NCI-H1417 (cell line): ENCODE data around the gene LAMTOR5.
"Not testable (repeated sequence)": the region's sequence is repeated elsewhere in the genome, so short reads cannot be mapped to it uniquely, and the experiment has no call there.

Experiments used
- DNase-seq, 3 experiments: peaks; one replicate each; lab custom pipeline; 2025; lab: John Stamatoyannopoulos, UW

The LAMTOR5 gene

GRCh38 chr1:110407260-110408210, at the start of gene LAMTOR5:
Gene LAMTOR5 (minus strand): TSS chr1:110407694. CDS start chr1:110407620, 74 bp downstream.
- DNase-seq, result peak; percentile 90 to 96 (median 91)

GRCh38 chr1:110457206-110457605, 49.7 kb upstream of the LAMTOR5 start:
- DNase-seq, result no peak

GRCh38 chr1:110455151-110455550, 47.7 kb upstream of the LAMTOR5 start:
- no peak for DNase-seq

DNA sequence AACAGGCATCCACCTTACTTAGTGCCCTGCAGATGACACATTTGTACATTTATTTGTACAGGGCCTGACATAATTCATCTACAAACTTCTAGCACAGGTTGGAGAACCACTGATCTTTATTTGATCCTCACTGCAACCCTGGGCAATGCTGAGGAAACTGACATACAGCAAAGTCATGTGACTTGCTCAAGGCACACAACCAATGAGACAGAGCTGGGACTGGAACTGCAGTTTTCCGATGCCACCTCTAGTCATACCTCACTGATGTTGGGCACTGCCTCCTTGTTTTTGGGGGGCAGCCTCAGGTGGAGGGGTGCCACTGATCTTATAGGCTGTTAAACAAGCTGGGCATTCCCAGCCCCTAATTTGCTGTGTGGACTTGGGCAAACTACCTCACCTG, 46.8 kb upstream of the LAMTOR5 start:
- DNase-seq, result no peak

DNA sequence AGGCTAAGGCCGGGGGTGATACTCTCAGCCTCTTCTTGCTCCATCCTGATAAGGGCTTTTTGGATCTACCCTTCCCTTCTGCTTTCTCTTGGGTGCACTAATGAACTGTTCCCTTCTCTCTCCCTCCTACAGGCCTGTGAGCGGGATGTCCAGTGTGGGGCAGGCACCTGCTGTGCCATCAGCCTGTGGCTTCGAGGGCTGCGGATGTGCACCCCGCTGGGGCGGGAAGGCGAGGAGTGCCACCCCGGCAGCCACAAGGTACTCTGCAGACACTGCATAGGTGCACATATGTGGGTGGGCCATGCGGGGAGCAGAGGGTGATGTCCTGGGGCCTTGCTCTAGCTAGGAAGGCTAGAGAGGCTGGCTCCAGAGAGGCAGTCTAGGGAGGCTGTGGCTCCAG, 46.3 kb upstream of the LAMTOR5 start:
- DNase-seq, result no peak

DNA sequence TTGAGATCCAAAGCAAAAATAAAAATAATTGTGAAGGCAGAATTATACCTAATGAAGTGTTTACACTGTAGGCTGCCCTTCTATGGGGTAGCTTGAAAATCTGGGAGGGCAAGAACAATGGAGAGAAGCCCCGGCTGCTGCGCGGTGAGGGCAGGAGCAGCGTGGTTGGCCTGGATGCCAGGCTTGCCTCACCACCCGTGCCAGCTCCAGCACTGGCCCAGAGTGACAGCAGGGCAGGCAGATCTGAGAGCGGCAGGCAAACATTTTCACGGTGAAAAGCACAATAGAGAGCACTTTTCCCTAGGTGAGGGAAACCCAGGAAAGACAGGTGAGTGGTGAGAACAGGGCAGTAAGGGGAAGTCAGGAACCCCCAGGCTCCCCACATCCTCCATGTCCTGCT, 44.8 kb upstream of the LAMTOR5 start:
- DNase-seq, result no peak

DNA sequence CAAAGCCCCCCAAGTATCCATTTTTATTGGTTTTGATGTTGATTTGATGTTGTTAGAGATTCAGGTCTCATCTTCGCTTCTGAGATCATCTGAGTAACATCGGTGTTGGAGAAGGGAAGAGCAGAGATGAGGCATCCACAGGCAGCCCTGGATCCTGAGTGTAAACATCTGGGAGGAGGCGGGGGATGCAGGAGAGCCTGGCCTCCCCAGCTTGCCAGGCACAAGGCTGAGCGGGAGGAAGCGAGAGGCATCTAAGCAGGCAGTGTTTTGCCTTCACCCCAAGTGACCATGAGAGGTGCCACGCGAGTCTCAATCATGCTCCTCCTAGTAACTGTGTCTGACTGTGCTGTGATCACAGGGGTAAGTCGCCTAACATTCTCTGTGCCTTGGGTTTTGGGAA, 43.4 kb upstream of the LAMTOR5 start, which contains the start of gene PROK1:
TSS of gene PROK1 (plus strand) at position 221 of the 400 bp plus-strand sequence. CDS start at position 289, 68 bp downstream.
- DNase-seq, result no peak

DNA sequence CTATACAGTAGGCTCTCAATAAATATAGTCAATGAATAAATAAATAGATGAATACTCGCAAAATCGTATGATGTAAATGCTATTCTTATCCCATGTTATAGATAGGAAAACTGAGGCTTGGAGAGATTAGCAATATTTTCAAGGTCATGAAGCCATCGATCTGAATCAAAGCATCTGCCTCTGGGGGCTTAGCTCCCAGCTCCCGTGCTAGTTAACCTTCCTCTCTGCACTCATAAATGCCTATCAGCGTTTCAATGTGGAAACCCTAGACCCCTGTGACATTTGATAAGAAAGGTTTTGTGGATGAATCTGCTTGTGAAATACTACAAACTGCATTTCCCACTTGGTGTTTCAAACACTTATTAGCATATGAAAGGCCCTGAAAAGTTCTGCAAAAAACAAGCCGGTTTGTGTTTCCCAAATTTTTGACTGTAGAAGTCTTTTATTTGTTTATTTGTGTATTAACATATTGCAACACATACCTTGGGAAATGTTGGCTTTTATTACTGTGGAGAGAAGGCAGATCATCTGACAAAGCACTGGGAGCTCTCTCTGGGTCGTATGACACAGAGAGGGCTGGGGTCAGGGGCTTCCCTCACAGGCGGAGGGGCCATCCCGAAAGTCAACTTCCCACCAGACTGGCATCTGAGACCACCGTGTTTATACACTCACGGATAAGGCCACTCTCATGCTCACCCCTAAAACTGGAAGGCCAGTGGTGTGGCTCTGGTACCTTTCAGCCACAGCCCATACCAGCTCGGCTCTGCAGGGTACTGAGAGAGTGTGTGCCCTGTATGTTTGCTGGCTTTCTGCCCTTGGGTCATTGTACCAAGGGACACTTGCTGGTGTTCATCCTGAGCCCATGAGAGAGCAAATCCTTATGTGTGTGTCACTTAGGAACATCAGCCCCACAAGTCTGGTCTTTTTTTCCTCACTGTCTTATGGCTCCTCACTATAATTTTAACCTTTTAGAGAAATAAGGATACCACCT, 42.5 kb upstream of the LAMTOR5 start:
- no peak for DNase-seq

- DNase-seq, result no peak
Measured at GRCh38 chr1:110444561-110444960, 37.1 kb upstream of the LAMTOR5 start.

- no peak for DNase-seq
Measured at GRCh38 chr1:110443451-110443850, 36.0 kb upstream of the LAMTOR5 start.

DNA sequence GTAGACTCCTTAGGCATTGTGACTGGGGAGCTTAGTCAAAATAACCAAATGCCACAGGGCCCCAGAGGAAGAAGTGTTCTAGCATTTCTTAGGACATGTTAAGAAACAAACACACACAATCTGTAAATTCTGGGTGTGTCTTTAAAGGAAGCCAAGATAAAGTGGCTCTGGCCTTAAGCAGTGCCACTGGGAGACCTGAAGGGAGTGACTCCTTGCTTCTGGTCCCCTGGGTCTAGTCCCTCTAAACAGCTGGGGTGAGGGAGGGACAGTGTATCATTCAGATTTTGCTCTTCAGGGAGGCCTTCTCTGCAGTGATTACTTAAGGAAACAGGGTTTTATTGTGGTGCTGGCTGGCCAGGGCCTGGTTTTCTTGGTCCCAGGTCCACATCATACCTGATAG, 34.4 kb upstream of the LAMTOR5 start:
- DNase-seq, result no peak

DNA sequence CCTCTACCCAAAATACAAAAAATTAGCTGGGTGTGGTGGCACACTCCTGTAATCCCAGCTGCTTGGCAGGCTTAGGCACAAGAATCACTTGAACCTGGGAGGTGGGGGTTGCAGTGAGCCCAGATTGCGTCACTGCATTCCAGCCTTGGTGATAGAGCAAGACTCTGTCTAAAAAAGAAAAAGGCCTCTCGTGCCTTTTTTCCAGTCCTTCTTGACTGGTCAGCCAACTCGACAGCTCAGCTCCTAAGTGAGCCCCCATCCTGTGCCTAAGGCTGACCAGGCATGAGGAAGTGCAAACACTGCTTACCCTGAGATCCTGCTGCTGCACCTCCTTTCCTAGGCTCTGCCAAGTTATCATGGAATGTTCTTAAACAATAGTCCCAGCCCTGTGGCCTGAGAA, 33.4 kb upstream of the LAMTOR5 start:
- no peak for DNase-seq

- not testable (repeated sequence) for DNase-seq
Measured at GRCh38 chr1:110439873-110440272, 32.4 kb upstream of the LAMTOR5 start.

GRCh38 chr1:110438893-110439292, 31.4 kb upstream of the LAMTOR5 start:
- DNase-seq, result no peak

- DNase-seq, result not testable (repeated sequence)
Measured at GRCh38 chr1:110437645-110438299, 30.3 kb upstream of the LAMTOR5 start.

DNA sequence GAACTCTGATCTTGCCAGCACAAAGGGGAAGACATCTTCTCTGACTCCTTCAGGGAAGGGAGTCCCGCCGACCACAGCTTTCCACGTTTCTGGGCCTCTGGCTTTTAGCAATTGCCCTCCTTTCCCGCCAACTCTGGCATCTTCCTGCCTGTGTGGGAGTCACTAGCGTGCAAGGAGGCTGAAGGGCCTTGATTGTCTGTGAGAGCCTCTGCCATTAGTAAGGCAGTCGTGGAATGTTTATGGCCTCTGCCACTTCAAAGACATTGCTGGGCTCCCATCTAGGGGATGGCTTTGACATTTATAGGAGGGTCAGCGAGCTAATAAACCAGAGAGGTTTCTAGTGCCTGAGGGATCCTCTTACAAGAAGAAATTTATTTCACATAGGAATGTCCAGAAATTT, 29.1 kb upstream of the LAMTOR5 start:
- no peak for DNase-seq

GRCh38 chr1:110434946-110435345, 27.5 kb upstream of the LAMTOR5 start:
- no peak for DNase-seq

DNA sequence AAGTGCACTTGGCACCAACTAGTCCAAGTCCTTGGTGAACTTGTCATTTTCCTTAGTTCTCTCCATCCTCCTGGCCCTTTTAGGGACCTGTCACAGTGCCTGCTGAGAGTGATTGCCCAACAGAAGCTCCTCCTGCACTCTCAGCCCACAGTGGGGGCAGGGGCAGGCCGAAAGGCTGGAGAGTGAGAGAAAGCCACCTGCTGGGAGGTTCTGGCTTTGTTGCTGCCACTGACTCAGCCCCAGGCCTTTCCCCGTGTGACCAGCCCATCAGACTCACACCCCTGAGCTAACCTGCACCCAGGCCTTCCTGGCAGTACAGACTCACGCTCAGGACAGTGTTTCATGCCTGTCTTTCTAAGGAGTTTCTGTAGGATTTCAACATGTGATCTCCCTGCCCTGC, 26.3 kb upstream of the LAMTOR5 start:
- peak in 2 of 3 experiments; percentile 7 to 38 for DNase-seq

DNA sequence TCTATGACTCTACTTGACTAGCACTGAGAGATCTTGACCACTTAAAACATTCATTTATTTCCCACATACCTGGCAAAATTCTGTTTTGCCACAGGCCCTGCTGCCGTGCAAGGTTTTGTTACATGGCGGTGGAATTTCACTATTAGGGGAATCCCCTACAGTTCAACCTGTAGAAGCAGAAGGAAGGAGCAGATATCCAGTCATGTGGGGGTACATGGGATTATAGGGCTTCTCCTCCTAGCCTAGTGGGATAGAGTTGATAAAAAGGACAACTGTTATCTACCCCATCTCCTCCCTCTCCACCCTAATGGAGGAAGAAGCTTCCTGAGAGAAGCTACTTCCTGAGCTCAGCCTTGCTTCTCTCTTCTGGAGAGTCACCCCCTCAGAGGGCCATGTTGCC, 25.7 kb upstream of the LAMTOR5 start:
- DNase-seq, result no peak

DNA sequence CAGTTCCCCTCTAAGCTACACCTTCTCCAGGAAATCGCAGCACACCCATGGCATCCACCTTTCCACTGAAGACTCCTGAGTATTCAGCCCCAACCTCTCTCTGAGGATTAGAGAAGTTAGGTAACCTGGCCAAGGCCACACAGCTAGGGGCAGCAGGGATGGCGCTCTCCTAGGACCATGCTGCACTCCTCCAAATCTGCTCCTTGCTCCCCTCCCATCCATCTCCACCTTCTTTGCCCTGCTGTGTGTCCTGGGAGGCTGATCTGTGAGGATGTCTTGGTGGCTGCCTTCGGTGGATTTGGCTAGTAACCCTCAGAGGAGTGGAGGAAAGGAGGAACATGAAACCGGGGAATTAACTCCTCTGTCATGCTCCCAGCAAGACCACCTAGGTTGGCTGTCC, 23.4 kb upstream of the LAMTOR5 start:
- DNase-seq, result no peak

DNA sequence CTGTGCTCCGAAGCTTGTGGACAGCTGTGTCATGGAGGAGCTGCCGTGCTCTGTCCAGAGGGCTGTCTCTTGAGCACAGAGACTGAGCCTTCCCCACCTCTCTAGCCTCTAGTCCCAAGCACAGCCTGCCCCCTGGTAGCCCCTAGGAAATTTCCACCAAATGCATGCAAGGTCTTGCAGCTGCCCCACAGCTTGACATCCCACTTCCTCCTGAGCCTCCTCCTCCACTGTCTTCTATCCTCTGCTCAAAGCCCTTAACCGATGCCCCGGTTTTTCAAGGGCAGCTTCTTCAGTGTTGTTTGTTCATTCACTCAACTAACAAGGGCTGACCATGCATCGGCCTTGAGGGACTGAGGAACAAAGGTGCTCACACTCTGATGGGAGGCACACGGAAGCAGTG, 22.9 kb upstream of the LAMTOR5 start:
- no peak for DNase-seq

DNA sequence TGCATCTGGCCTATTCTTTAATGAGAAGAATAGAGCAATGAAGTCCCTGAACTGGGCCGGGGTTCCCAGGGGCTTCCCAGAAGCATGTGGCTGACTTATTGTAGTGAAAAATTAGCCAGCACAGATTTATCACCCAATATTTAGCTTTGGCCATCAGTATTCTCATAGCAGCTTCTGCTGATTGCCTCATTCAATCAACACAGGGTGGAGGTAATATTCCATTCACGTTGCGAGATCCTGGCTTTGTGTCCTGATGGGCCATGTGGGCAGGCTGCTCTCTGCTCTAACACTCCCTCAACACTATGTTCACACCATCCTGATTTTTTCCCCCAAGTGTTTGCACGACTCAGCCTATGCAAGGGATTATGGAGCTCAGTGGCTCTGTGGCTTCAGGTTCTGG, 21.5 kb upstream of the LAMTOR5 start:
- no peak for DNase-seq
